T-helper 2 cell treated with Interferon-gamma antibody and Interleukin-4, amounts not matched to agents 5 μg/mL and 100 μg/mL, for 36 hours (primary cell): Measurements from ENCODE around the gene CIDEC.
"Not testable (repeated sequence)": the region's sequence is repeated elsewhere in the genome, so short reads cannot be mapped to it uniquely, and the experiment has no call there.

Experiments
- DNase-seq: peaks from one replicate; pipeline ENCODE4 v3.0.0; 2021; ENCODE audit warnings: low spot score
- H3K27ac Mint-ChIP-seq: one replicate; pipeline ENCODE4 v1.8.0; 2021; ENCODE audit warnings: mild to moderate bottlenecking, mixed read lengths
- H3K27me3 Mint-ChIP-seq: one replicate; pipeline ENCODE4 v1.8.0; 2021; ENCODE audit warnings: low read depth, mixed read lengths
- H3K36me3 Mint-ChIP-seq: one replicate; pipeline ENCODE4 v1.8.0; 2021; ENCODE audit warnings: low read depth, mixed read lengths
- H3K4me1 Mint-ChIP-seq: one replicate; pipeline ENCODE4 v1.8.0; 2021; ENCODE audit warnings: low read depth, mixed read lengths
- H3K4me3 Mint-ChIP-seq: one replicate; pipeline ENCODE4 v1.8.0; 2022; ENCODE audit warnings: mild to moderate bottlenecking, moderate library complexity, mixed read lengths
- H3K9me3 Mint-ChIP-seq: one replicate; pipeline ENCODE4 v1.8.0; 2021; ENCODE audit warnings: mixed read lengths

CIDEC gene

GRCh38 chr3:9909221-9910013 lies 29.4 kb upstream of the CIDEC start:
- no peaks in the 10 kb centered on the region for H3K9me3 Mint-ChIP-seq
- no peak overlapping the region for H3K4me3 Mint-ChIP-seq
- no peak for DNase-seq
- H3K4me1 Mint-ChIP-seq: peaks cover 6% of the 10 kb centered on the region
- no peaks in the 10 kb centered on the region for H3K36me3 Mint-ChIP-seq
- H3K27me3 Mint-ChIP-seq: peaks cover 4% of the 10 kb centered on the region
- H3K27ac Mint-ChIP-seq: no peak overlapping the region

- Mint-ChIP-seq H3K27me3 (peaks cover 4% of the 10 kb centered on the region), H3K27ac (no peak overlapping the region)
Observed at GRCh38 chr3:9908286-9908685, 28.2 kb upstream of the CIDEC start.

GRCh38 chr3:9906480-9906879 lies 26.4 kb upstream of the CIDEC start:
- Mint-ChIP-seq H3K4me1 (peaks cover 19% of the 10 kb centered on the region), H3K4me3 (no peak overlapping the region)

More at GRCh38 chr3:9908286-9908685, 28.2 kb upstream of the CIDEC start:
- Mint-ChIP-seq H3K9me3 (no peaks in the 10 kb centered on the region), H3K36me3 (no peaks in the 10 kb centered on the region), H3K4me1 (peaks cover 13% of the 10 kb centered on the region), H3K4me3 (no peak overlapping the region)
- no peak for DNase-seq

GRCh38 chr3:9903904-9904303 lies 23.9 kb upstream of the CIDEC start:
- Mint-ChIP-seq H3K4me1 (peaks cover 23% of the 10 kb centered on the region), H3K4me3 (no peak overlapping the region), H3K9me3 (no peaks in the 10 kb centered on the region), H3K36me3 (no peaks in the 10 kb centered on the region), H3K27ac (peak overlapping the region; percentile 10), H3K27me3 (no peaks in the 10 kb centered on the region)
- DNase-seq: no peak

More at GRCh38 chr3:9906480-9906879, 26.4 kb upstream of the CIDEC start:
- peaks cover 2% of the 10 kb centered on the region for H3K27me3 Mint-ChIP-seq
- H3K9me3 Mint-ChIP-seq: no peaks in the 10 kb centered on the region
- no peak overlapping the region for H3K27ac Mint-ChIP-seq
- no peaks in the 10 kb centered on the region for H3K36me3 Mint-ChIP-seq
- DNase-seq: no peak

- DNase-seq: peak; percentile 22
- peaks cover 26% of the 10 kb centered on the region for H3K4me1 Mint-ChIP-seq
- H3K9me3 Mint-ChIP-seq: no peaks in the 10 kb centered on the region
- no peak overlapping the region for H3K27ac Mint-ChIP-seq
- H3K4me3 Mint-ChIP-seq: no peak overlapping the region
- H3K36me3 Mint-ChIP-seq: no peaks in the 10 kb centered on the region
- H3K27me3 Mint-ChIP-seq: no peaks in the 10 kb centered on the region
Observed at GRCh38 chr3:9903238-9903624, 23.2 kb upstream of the CIDEC start.

- Mint-ChIP-seq H3K27ac (peak within 1 kb of the TSS; percentile 26), H3K4me1 (peaks cover 26% of the 10 kb centered on the region), H3K4me3 (peak within 1 kb of the TSS; percentile 19), H3K36me3 (no peaks in the 10 kb centered on the region), H3K27me3 (no peaks in the 10 kb centered on the region), H3K9me3 (no peaks in the 10 kb centered on the region)
- no peak for DNase-seq
Observed at GRCh38 chr3:9902372-9903237, 22.6 kb upstream of the CIDEC start, which contains the start of gene IL17RE. IL17RE (plus strand) TSS chr3:9902848; CDS start chr3:9902933, 85 bp downstream.

- DNase-seq: peak; percentile 43
- peak overlapping the region; percentile 19 for H3K4me3 Mint-ChIP-seq
- no peaks in the 10 kb centered on the region for H3K36me3 Mint-ChIP-seq
- peaks cover 26% of the 10 kb centered on the region for H3K4me1 Mint-ChIP-seq
- no peaks in the 10 kb centered on the region for H3K27me3 Mint-ChIP-seq
- peak overlapping the region; percentile 26 for H3K27ac Mint-ChIP-seq
- no peaks in the 10 kb centered on the region for H3K9me3 Mint-ChIP-seq
Observed at GRCh38 chr3:9901967-9902366, 21.9 kb upstream of the CIDEC start.

GRCh38 chr3:9900965-9901415 lies 20.9 kb upstream of the CIDEC start:
- not testable (repeated sequence) for DNase-seq, H3K9me3 Mint-ChIP-seq, H3K27me3 Mint-ChIP-seq, H3K36me3 Mint-ChIP-seq, H3K27ac Mint-ChIP-seq, H3K4me3 Mint-ChIP-seq
- peaks cover 26% of the 10 kb centered on the region for H3K4me1 Mint-ChIP-seq

- H3K4me1 Mint-ChIP-seq: peaks cover 32% of the 10 kb centered on the region
- no peaks in the 10 kb centered on the region for H3K27me3 Mint-ChIP-seq
- DNase-seq: no peak
- no peaks in the 10 kb centered on the region for H3K9me3 Mint-ChIP-seq
- peaks cover 6% of the 10 kb centered on the region for H3K36me3 Mint-ChIP-seq
- H3K27ac Mint-ChIP-seq: no peak overlapping the region
- no peak overlapping the region for H3K4me3 Mint-ChIP-seq
Observed at GRCh38 chr3:9899289-9899791, 19.3 kb upstream of the CIDEC start.

- H3K27ac Mint-ChIP-seq: no peak overlapping the region
- H3K9me3 Mint-ChIP-seq: no peaks in the 10 kb centered on the region
- DNase-seq: no peak
- H3K27me3 Mint-ChIP-seq: no peaks in the 10 kb centered on the region
- H3K4me1 Mint-ChIP-seq: peaks cover 34% of the 10 kb centered on the region
- H3K36me3 Mint-ChIP-seq: peaks cover 12% of the 10 kb centered on the region
- no peak overlapping the region for H3K4me3 Mint-ChIP-seq
Observed at GRCh38 chr3:9898467-9899241, 18.6 kb upstream of the CIDEC start.

GRCh38 chr3:9897408-9898372 lies 17.6 kb upstream of the CIDEC start:
- DNase-seq: no peak
- H3K27me3 Mint-ChIP-seq: no peaks in the 10 kb centered on the region
- H3K9me3 Mint-ChIP-seq: no peaks in the 10 kb centered on the region
- H3K27ac Mint-ChIP-seq: no peak overlapping the region
- peaks cover 20% of the 10 kb centered on the region for H3K36me3 Mint-ChIP-seq
- H3K4me1 Mint-ChIP-seq: peaks cover 33% of the 10 kb centered on the region
- H3K4me3 Mint-ChIP-seq: no peak overlapping the region

GRCh38 chr3:9896755-9897407 lies 16.8 kb upstream of the CIDEC start:
- H3K4me1 Mint-ChIP-seq: peaks cover 33% of the 10 kb centered on the region
- not testable (repeated sequence) for H3K9me3 Mint-ChIP-seq, DNase-seq, H3K27ac Mint-ChIP-seq, H3K27me3 Mint-ChIP-seq, H3K4me3 Mint-ChIP-seq
- peaks cover 25% of the 10 kb centered on the region for H3K36me3 Mint-ChIP-seq
